Sigmoid colon (tissue), 4 donors: Measurements from ENCODE around the gene KRTAP5-6.
"Not testable (repeated sequence)": the region's sequence is repeated elsewhere in the genome, so short reads cannot be mapped to it uniquely, and the experiment has no call there.

ENCODE experiments used
- CTCF ChIP-seq, 4 experiments: fragments of 450-650 bp in 3 of 4; fragments of 200-600 bp in 1 of 4; IDR thresholded peaks; one replicate each; pipeline ENCODE4 v1.5.1; 2016 to 2019; ENCODE audit warnings: antibody characterized with exemption in 4 of 4, mild to moderate bottlenecking in 3 of 4, moderate library complexity in 2 of 4
- POLR2AphosphoS5 ChIP-seq, 4 donors: sonication (generic); formaldehyde crosslinking; IDR thresholded peaks; one replicate each; pipeline ENCODE4 v1.6.1; 2017; ENCODE audit warnings: antibody characterized with exemption in 4 of 4

- TF ChIP-seq CTCF, POLR2AphosphoS5 (IDR thresholded peaks at IDR 0.05): not testable (repeated sequence)
These were observed 35.3 kb upstream of the KRTAP5-6 start for GRCh38 chr11:1661454-1662269.
